ENCODE measurements around the gene PNPLA3. TPM values are rescaled to one million over a fixed set of nuclear protein-coding genes. Genes with fewer than 3 reads are reported as not detected.

The PNPLA3 gene
- total RNA-seq, 2 donors from 2014 or later = 48.1 to 52.6 TPM

DNA sequence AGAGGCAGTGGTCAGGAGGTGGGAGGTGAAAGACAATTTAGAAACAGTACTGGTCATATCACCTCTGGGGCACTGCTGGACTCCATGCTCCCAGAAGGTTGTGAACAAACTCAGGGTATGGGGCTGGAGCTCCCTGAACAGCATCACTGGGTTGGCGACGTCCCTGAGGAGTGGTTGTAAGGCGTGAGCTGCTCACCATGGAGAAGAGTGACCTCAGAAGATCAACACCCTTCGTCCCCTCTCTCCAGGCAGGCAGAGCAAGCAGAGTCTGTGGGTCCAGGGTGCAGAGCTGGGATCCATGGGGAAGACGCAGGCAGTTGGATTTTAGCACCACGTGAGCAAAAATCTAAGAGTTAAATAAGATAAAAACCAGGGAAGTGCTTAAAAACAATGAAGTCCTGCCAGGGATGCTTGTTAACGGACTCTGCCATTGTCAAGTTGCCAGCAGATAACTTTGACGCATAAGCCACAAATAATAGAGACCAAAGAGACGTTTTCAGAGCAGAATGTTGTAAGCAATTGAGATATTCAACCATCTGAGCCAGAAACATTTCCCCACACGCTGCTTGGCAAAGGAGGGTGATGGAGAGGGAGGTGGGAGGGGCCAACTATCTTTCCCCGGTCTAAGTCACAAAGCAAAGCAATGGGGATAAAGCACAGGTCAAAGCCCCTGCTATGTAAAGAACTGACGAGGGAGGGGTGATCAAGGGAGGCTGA is 45.4 kb upstream of the PNPLA3 start:
- Histone ChIP-seq H3K4me3 (ENCODE audit: low read length) (no peak overlapping the region), H3K27me3 (ENCODE audit: control insufficient read depth, insufficient read depth, low read length, poor library complexity, severe bottlenecking) (peaks cover 5% of the 10 kb centered on the region), H3K9ac (ENCODE audit: extremely low read depth, low read length, poor library complexity, severe bottlenecking) (no peak overlapping the region), H3K4me1 (ENCODE audit: control insufficient read depth, insufficient read depth, low read length) (peaks cover 3% of the 10 kb centered on the region), H3K36me3 (ENCODE audit: control insufficient read depth, insufficient read depth, low read length) (no peaks in the 10 kb centered on the region), H3K9me3 (ENCODE audit: control insufficient read depth, low read length) (no peaks in the 10 kb centered on the region), H3K27ac (ENCODE audit: low read depth, low read length) (no peak overlapping the region)
- no peak overlapping the region for H3K27ac Mint-ChIP-seq
- H3K9me3 Mint-ChIP-seq = peaks cover 6% of the 10 kb centered on the region
- peak; percentile 11 for DNase-seq
- no peak overlapping the region for H3K4me3 Mint-ChIP-seq
- no peaks in the 10 kb centered on the region for H3K36me3 Mint-ChIP-seq (ENCODE audit: low read depth)
- TF ChIP-seq, protein P1, sequence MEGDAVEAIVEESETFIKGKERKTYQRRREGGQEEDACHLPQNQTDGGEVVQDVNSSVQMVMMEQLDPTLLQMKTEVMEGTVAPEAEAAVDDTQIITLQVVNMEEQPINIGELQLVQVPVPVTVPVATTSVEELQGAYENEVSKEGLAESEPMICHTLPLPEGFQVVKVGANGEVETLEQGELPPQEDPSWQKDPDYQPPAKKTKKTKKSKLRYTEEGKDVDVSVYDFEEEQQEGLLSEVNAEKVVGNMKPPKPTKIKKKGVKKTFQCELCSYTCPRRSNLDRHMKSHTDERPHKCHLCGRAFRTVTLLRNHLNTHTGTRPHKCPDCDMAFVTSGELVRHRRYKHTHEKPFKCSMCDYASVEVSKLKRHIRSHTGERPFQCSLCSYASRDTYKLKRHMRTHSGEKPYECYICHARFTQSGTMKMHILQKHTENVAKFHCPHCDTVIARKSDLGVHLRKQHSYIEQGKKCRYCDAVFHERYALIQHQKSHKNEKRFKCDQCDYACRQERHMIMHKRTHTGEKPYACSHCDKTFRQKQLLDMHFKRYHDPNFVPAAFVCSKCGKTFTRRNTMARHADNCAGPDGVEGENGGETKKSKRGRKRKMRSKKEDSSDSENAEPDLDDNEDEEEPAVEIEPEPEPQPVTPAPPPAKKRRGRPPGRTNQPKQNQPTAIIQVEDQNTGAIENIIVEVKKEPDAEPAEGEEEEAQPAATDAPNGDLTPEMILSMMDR (conservative IDR thresholded peaks at IDR 0.05) = no peak
- WGBS, 2 experiments (ENCODE audit: insufficient coverage in 1 of 2, insufficient read length in 1 of 2) = 82 to 86% methylated on average over 12 of the region's 12 CpGs
- H3K4me1 Mint-ChIP-seq = peaks cover 1% of the 10 kb centered on the region
- no peaks in the 10 kb centered on the region for H3K27me3 Mint-ChIP-seq (ENCODE audit: insufficient read depth)

DNA sequence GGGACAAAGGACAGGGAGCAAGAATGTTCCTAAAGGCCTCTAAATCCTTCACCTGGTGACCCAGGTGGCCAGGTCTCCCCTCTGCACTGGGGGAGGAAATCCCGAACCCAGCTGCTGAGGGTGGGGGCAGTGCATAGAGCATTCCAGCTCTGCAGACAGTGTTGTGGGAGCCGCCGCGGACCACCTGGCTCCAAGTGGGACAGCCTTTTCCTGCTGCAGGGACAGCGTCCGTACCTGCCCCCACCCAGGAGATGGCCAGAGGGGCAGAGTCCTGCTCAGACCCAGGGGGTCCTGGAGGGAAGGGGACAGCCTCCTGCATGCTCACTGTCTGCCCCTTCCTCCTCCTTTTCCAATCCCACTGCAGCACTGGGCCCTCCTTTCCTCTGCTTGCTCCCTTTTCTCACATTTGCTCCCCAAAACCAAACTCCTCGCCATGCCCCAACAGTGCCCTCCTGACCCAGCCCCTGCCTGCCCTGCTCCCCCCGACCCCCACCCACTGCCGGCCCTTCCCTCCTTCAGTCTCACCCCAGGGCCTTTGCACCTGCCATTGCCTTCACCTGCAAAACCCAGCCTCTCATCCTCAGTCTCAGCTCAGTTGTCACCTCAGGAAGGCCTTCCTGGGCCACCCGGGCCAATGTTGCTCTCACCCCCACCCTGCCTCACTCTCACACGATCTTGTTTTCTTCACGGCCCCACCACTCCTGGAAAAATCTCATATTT is 44.6 kb upstream of the PNPLA3 start:
- H3K4me1 ChIP-seq (ENCODE audit: control insufficient read depth, insufficient read depth, low read length) = peaks cover 3% of the 10 kb centered on the region
- Mint-ChIP-seq H3K27ac (no peak overlapping the region), H3K9me3 (peaks cover 2% of the 10 kb centered on the region), H3K4me1 (peaks cover 1% of the 10 kb centered on the region), H3K36me3 (ENCODE audit: low read depth) (no peaks in the 10 kb centered on the region), H3K4me3 (no peak overlapping the region), H3K27me3 (ENCODE audit: insufficient read depth) (no peaks in the 10 kb centered on the region)
- H3K27me3 ChIP-seq (ENCODE audit: control insufficient read depth, insufficient read depth, low read length, poor library complexity, severe bottlenecking) = peaks cover 5% of the 10 kb centered on the region
- H3K4me3 ChIP-seq (ENCODE audit: low read length) = no peak overlapping the region
- H3K9me3 ChIP-seq (ENCODE audit: control insufficient read depth, low read length) = no peaks in the 10 kb centered on the region
- peak; percentile 32 for DNase-seq
- no peak overlapping the region for H3K27ac ChIP-seq (ENCODE audit: low read depth, low read length)
- no peak overlapping the region for H3K9ac ChIP-seq (ENCODE audit: extremely low read depth, low read length, poor library complexity, severe bottlenecking)
- TF ChIP-seq, protein P1 (conservative IDR thresholded peaks at IDR 0.05) = no peak
- no peaks in the 10 kb centered on the region for H3K36me3 ChIP-seq (ENCODE audit: control insufficient read depth, insufficient read depth, low read length)
- WGBS, 2 experiments (ENCODE audit: insufficient coverage in 1 of 2, insufficient read length in 1 of 2) = 51 to 78% methylated on average over 3 to 12 of the region's 12 CpGs

DNA sequence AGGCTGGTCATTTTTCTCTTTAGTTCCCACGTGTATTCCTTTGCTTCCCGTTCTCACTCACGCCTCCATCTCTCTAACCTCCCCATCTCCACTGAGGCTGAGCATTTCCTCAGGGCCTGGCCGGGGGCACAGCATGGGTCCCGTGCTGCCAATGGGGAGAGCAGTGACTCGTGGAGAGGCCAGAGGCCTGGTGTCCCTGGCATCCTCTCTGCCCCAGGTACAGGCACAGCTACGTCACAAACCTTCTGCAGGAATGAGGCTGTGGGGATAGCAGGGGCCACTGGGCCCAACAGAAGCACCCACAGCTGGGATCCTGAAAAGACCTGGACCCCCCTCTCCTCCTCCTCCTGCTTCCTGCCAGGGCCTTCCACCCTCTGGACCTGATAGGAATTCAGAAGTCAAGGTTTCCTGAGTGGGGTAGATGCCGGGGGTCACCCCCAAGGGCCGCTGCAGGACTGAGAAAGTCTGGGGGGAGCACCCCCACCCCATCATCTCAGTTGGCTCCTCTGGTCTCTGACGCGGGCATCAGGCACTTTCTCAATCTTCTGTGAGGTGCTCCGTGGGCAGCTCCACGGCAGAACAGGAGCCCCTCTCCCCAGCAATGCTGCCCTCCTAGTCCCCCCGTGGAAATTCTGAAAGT is 43.6 kb upstream of the PNPLA3 start:
- peaks cover 3% of the 10 kb centered on the region for H3K4me1 ChIP-seq (ENCODE audit: control insufficient read depth, insufficient read depth, low read length)
- H3K4me1 Mint-ChIP-seq = peaks cover 1% of the 10 kb centered on the region
- TF ChIP-seq, protein P1 (conservative IDR thresholded peaks at IDR 0.05) = no peak
- DNase-seq = peak; percentile 22
- peaks cover 5% of the 10 kb centered on the region for H3K27me3 ChIP-seq (ENCODE audit: control insufficient read depth, insufficient read depth, low read length, poor library complexity, severe bottlenecking)
- H3K4me3 Mint-ChIP-seq = no peak overlapping the region
- no peaks in the 10 kb centered on the region for H3K27me3 Mint-ChIP-seq (ENCODE audit: insufficient read depth)
- no peaks in the 10 kb centered on the region for H3K36me3 ChIP-seq (ENCODE audit: control insufficient read depth, insufficient read depth, low read length)
- no peaks in the 10 kb centered on the region for H3K9me3 ChIP-seq (ENCODE audit: control insufficient read depth, low read length)
- no peak overlapping the region for H3K9ac ChIP-seq (ENCODE audit: extremely low read depth, low read length, poor library complexity, severe bottlenecking)
- WGBS, 2 experiments (ENCODE audit: insufficient coverage in 1 of 2, insufficient read length in 1 of 2) = 85 to 92% methylated on average over 8 to 14 of the region's 14 CpGs
- H3K4me3 ChIP-seq (ENCODE audit: low read length) = no peak overlapping the region
- H3K36me3 Mint-ChIP-seq (ENCODE audit: low read depth) = no peaks in the 10 kb centered on the region
- H3K27ac Mint-ChIP-seq = no peak overlapping the region
- H3K9me3 Mint-ChIP-seq = peaks cover 2% of the 10 kb centered on the region
- no peak overlapping the region for H3K27ac ChIP-seq (ENCODE audit: low read depth, low read length)
